ENCODE data around the gene ABCC8. TPM values are rescaled to one million over a fixed set of nuclear protein-coding genes. Genes with fewer than 3 reads are reported as not detected.

Gene ABCC8
- total and polyA plus RNA-seq, 9 donors = 0.38 to 1.8 (median 0.71) TPM; not detected in 2

DNA sequence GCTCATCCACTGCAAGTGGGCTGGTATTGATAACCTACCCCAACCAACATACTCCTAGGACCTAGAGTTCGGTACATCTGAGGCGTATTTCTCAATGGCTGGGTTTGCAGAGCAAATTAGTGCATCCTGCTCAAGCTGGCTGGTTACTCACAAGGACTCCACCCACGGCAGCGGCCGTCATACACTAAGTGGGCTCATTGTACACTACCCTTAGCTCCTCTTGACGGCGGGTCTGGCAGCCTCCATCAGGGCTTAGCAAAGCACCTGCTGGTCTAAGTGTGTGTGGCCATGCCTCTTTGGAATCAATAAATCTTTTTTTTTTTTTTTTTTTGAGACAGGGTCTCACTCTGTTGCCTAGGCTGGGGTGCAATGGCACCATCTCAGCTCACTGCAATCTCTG is 68.0 kb downstream of the ABCC8 start:
- H3K4me1 ChIP-seq (ENCODE audit: insufficient read depth) = no peaks in the 10 kb centered on the region
- no peak overlapping the region for H3K4me3 ChIP-seq
- no peaks in the 10 kb centered on the region for H3K36me3 ChIP-seq
- intact Hi-C loops (cut with DNase I) = no loop called here
- H3K27ac ChIP-seq = no peak overlapping the region
- H3K9me3 ChIP-seq = no peaks in the 10 kb centered on the region
- TF ChIP-seq POLR2A (IDR thresholded peaks at IDR 0.05) (no peak), EP300 (IDR thresholded peaks at IDR 0.05) (no peak)
- TF ChIP-seq, protein P1, sequence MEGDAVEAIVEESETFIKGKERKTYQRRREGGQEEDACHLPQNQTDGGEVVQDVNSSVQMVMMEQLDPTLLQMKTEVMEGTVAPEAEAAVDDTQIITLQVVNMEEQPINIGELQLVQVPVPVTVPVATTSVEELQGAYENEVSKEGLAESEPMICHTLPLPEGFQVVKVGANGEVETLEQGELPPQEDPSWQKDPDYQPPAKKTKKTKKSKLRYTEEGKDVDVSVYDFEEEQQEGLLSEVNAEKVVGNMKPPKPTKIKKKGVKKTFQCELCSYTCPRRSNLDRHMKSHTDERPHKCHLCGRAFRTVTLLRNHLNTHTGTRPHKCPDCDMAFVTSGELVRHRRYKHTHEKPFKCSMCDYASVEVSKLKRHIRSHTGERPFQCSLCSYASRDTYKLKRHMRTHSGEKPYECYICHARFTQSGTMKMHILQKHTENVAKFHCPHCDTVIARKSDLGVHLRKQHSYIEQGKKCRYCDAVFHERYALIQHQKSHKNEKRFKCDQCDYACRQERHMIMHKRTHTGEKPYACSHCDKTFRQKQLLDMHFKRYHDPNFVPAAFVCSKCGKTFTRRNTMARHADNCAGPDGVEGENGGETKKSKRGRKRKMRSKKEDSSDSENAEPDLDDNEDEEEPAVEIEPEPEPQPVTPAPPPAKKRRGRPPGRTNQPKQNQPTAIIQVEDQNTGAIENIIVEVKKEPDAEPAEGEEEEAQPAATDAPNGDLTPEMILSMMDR (IDR thresholded peaks at IDR 0.05) = no peak
- WGBS, 3 donors = 92% methylated on average over 7 of the region's 7 CpGs
- no peak for DNase-seq
- H3K27me3 ChIP-seq = no peaks in the 10 kb centered on the region

DNA sequence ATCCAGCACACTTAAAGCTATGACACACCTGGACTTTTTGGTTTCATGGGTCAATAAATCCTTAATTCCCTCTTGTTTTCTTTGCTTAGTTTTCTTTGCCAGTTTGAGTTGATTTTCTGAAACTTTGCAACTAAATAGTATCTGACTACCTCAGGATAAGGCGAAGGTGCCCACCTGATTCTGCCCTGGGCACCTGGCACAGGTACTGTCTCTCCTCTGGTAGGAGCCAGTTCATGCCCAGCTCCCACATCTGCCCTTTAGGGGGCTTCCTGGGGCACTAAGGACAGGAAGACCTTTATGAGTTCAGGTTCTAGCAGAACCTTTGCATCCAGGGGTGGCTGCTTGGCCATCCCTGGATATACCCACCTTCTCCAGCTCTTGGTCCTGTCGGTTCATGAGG is 68.6 kb downstream of the ABCC8 start:
- Histone ChIP-seq H3K36me3 (no peaks in the 10 kb centered on the region), H3K4me1 (ENCODE audit: insufficient read depth) (no peaks in the 10 kb centered on the region), H3K4me3 (no peak overlapping the region), H3K9me3 (no peaks in the 10 kb centered on the region), H3K27ac (no peak overlapping the region), H3K27me3 (no peaks in the 10 kb centered on the region)
- WGBS, 3 donors = 78 to 92% (median 85%) methylated on average over 2 of the region's 2 CpGs
- TF ChIP-seq EP300 (IDR thresholded peaks at IDR 0.05) (no peak), POLR2A (IDR thresholded peaks at IDR 0.05) (no peak)
- TF ChIP-seq, protein P1 (IDR thresholded peaks at IDR 0.05) = no peak
- DNase-seq = no peak
- intact Hi-C loops (cut with DNase I) = no loop called here

DNA sequence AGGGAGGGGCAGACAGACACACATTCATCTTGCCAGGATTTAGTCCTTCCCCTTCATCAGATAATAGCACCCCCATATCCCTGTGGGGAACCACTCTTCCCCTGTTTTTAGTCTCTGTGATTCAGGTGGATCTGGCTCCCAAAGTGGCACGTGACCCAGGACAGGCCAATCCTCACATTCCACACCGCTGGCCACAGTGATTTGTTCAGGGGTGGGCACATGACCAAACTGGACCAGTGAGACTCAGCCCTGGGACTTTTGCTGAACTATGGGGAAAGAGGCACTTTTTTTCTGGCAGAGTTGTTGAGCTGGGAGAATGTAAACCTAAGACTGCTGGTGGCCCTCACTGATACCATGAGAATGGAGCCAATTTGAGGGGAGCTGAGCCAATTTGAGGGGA is 69.1 kb downstream of the ABCC8 start:
- DNase-seq = no peak
- WGBS, 3 donors = 84 to 89% (median 89%) methylated on average over 2 of the region's 2 CpGs
- Histone ChIP-seq H3K27me3 (no peaks in the 10 kb centered on the region), H3K4me1 (ENCODE audit: insufficient read depth) (no peaks in the 10 kb centered on the region), H3K9me3 (no peaks in the 10 kb centered on the region), H3K36me3 (no peaks in the 10 kb centered on the region), H3K27ac (no peak overlapping the region), H3K4me3 (no peak overlapping the region)
- TF ChIP-seq POLR2A (IDR thresholded peaks at IDR 0.05) (no peak), EP300 (IDR thresholded peaks at IDR 0.05) (no peak)
- TF ChIP-seq, protein P1 (IDR thresholded peaks at IDR 0.05) = no peak
- intact Hi-C loops (cut with DNase I) = no loop called here

DNA sequence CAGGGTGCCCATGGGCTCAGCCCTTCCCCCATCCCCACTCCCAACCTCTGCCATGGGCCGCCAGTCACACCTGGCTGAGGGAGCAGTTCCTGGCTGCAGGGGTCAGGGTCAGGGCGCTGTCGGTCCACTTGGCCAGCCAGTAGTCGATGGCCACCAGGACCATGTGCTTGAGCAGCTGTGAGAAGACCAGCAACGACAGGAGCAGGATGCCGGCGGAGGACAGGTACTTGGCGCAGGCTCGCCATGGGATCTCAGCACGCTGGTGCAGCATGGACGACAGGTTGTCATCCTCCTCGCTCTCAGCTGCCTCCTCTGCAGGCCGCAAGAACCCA is 69.9 kb downstream of the ABCC8 start:
- 85 to 88% (median 88%) methylated on average over 13 of the region's 13 CpGs for WGBS, 3 donors
- Histone ChIP-seq H3K27me3 (no peaks in the 10 kb centered on the region), H3K4me1 (ENCODE audit: insufficient read depth) (no peaks in the 10 kb centered on the region), H3K4me3 (no peak overlapping the region), H3K9me3 (no peaks in the 10 kb centered on the region), H3K27ac (no peak overlapping the region), H3K36me3 (no peaks in the 10 kb centered on the region)
- no peak for DNase-seq
- intact Hi-C loops (cut with DNase I) = no loop called here
- TF ChIP-seq EP300 (IDR thresholded peaks at IDR 0.05) = no peak
- TF ChIP-seq, protein P1 (IDR thresholded peaks at IDR 0.05) = no peak
- TF ChIP-seq POLR2A (IDR thresholded peaks at IDR 0.05) = no peak

Data from ovary (tissue), 9 donors.